GM18951 (cell line): ENCODE results near the gene CHD2.

Experiments used
- POLR2A ChIP-seq: IDR thresholded peaks from 4 replicates; pipeline ENCODE4 v1.6.1; 2011; ENCODE audit warnings: mild to moderate bottlenecking; ENCODE audit not compliant: insufficient read length, insufficient read depth; ENCODE audit errors: extremely low read depth
- in situ Hi-C: fragments of 300-500 bp; cut with MboI; formaldehyde crosslinking; loops from one replicate; pipeline ENCODE4 v1.12.0; 2022; ENCODE audit warnings: low sequenced_read_pairs, mixed read lengths, inconsistent platforms; ENCODE audit not compliant: unreplicated experiment

CHD2 gene

GRCh38 chr15:93074599-93074998 is 174.5 kb downstream of the CHD2 start:
- TF ChIP-seq POLR2A: no peak
- in situ Hi-C loops: no loop called here

GRCh38 chr15:93076217-93076616 is 176.1 kb downstream of the CHD2 start:
- no peak for TF ChIP-seq POLR2A
- in situ Hi-C loops: loop anchor here (25.0 kb wide), 1 partner anchor 1036 kb away; no protein-coding TSS in a partner anchor

- in situ Hi-C loops: loop anchor here (25.0 kb wide), 1 partner anchor 1035 kb away; no protein-coding TSS in a partner anchor
- no peak for TF ChIP-seq POLR2A
Observed at GRCh38 chr15:93076875-93077274, 176.8 kb downstream of the CHD2 start.
